ENCODE results near the gene LMAN2. TPM values are rescaled to one million over a fixed set of nuclear protein-coding genes. Genes with fewer than 3 reads are reported as not detected.
A peak's percentile ranks its signal among the peaks of the same experiment; 100 is the strongest.
"Not testable (repeated sequence)": the region's sequence is repeated elsewhere in the genome, so short reads cannot be mapped to it uniquely, and the experiment has no call there.

The LMAN2 gene
- total RNA-seq, 4 donors from 2014 or later: 119 to 191 (median 160) TPM

DNA sequence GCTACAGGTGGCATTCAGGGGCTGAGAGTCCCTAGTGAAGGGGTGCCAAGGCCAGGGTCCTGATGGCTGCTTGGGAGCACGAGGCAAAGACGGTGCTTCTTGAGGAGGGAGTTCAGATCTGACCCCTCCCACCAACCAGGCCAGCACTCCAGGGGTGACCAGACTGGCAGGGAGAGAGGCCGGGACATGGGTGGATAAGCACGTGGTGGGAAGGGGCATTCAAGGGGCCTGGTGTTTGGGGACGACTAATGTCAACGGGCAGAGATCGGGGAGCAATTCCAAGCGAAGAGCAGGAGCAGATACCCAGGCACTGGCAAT, 10.8 kb upstream of the LMAN2 start:
- H3K27ac ChIP-seq: peak overlapping the region; percentile 86
- no peak overlapping the region for H3K4me3 ChIP-seq
- peaks cover 64% of the 10 kb centered on the region for H3K4me1 ChIP-seq
- H3K27me3 ChIP-seq: no peaks in the 10 kb centered on the region
- H3K36me3 ChIP-seq: no peaks in the 10 kb centered on the region
- H3K9me3 ChIP-seq: no peaks in the 10 kb centered on the region
- TF ChIP-seq EP300 (IDR thresholded peaks at IDR 0.05): no peak
- TF ChIP-seq POLR2A (IDR thresholded peaks at IDR 0.05): no peak
- TF ChIP-seq POLR2AphosphoS5 (IDR thresholded peaks at IDR 0.05): no peak
- TF ChIP-seq, protein P1, sequence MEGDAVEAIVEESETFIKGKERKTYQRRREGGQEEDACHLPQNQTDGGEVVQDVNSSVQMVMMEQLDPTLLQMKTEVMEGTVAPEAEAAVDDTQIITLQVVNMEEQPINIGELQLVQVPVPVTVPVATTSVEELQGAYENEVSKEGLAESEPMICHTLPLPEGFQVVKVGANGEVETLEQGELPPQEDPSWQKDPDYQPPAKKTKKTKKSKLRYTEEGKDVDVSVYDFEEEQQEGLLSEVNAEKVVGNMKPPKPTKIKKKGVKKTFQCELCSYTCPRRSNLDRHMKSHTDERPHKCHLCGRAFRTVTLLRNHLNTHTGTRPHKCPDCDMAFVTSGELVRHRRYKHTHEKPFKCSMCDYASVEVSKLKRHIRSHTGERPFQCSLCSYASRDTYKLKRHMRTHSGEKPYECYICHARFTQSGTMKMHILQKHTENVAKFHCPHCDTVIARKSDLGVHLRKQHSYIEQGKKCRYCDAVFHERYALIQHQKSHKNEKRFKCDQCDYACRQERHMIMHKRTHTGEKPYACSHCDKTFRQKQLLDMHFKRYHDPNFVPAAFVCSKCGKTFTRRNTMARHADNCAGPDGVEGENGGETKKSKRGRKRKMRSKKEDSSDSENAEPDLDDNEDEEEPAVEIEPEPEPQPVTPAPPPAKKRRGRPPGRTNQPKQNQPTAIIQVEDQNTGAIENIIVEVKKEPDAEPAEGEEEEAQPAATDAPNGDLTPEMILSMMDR (IDR thresholded peaks at IDR 0.05): no peak
- no peak for DNase-seq (ENCODE audit: low spot score in 2 of 2)
- 39% methylated on average over 8 of the region's 8 CpGs for WGBS

DNA sequence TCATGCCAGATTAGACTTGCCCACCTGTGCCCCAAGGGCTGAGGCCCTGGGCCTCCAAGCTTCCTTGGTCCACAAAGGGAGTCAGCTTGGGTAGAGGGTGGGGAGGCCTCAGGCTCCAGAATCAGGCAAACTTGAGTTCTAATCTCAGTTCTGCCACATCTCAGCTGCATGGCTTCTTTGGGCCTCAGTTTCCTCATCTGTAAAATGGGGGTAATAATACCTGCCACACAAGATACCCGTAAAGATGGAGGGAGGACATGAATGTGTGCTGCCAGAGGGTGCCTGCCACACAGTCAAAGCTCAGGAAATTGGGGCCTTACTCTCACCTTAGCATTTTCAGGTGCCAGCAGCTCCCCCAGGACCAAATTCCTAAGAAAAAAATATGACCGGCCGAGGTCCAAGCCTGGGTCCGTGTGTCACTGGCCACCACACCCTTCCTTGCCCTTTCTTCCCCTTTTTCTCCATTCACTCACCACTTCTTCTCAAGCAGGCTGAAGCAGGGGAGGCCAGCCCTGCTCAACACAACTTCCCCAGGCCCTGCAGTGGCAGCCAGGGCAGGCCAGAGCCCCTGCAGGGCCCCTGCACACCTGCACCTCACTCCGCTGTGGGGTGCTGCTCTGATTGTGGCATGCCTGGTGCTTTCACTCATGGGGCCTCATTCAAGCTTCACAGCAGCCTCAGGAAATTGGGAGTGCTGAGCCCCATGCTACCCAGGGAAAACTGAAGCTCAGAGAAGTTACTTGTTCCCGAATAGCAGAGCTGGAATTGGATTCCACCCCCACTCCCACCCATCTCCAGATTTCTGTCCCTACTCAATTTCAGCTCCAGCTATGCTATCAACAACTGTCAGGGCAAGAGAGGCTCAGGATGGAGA, 10.2 kb upstream of the LMAN2 start:
- WGBS: 75% methylated on average over 6 of the region's 6 CpGs
- H3K36me3 ChIP-seq: no peaks in the 10 kb centered on the region
- peak overlapping the region; percentile 86 for H3K27ac ChIP-seq

DNA sequence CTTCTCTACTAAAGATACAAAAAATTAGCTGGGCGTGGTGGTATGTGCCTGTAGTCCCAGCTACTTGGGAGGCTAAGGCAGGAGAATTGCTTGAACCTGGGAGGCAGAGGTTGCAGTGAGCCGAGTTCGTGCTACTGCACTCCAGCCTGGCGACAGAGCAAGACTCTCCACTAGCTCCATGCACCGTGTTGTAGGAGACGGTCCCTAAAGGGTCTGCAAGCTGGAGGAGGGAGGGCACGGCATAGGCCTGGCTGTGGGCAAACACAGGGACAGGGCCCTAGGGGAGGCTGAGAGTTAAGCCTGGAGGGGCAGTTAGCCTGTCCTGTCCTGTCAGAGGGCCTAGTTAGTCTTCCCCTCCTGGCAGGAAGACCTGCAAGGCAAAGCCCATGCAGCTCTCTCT, 9.3 kb upstream of the LMAN2 start:
- not testable (repeated sequence) for DNase-seq (ENCODE audit: low spot score in 2 of 2); H3K27me3 ChIP-seq; H3K4me3 ChIP-seq; H3K9me3 ChIP-seq; H3K27ac ChIP-seq; H3K36me3 ChIP-seq
- peaks cover 52% of the 10 kb centered on the region for H3K4me1 ChIP-seq
- 96% methylated on average over 7 of the region's 7 CpGs for WGBS

More for the DNA sequence above, 10.2 kb upstream of the LMAN2 start:
- TF ChIP-seq, protein P1 (IDR thresholded peaks at IDR 0.05): no peak
- no peak for TF ChIP-seq EP300 (IDR thresholded peaks at IDR 0.05)
- no peak for TF ChIP-seq POLR2A (IDR thresholded peaks at IDR 0.05)
- TF ChIP-seq POLR2AphosphoS5 (IDR thresholded peaks at IDR 0.05): no peak
- Histone ChIP-seq H3K4me1 (peaks cover 62% of the 10 kb centered on the region), H3K27me3 (no peaks in the 10 kb centered on the region), H3K4me3 (no peak overlapping the region), H3K9me3 (no peaks in the 10 kb centered on the region)
- no peak for DNase-seq (ENCODE audit: low spot score in 2 of 2)

DNA sequence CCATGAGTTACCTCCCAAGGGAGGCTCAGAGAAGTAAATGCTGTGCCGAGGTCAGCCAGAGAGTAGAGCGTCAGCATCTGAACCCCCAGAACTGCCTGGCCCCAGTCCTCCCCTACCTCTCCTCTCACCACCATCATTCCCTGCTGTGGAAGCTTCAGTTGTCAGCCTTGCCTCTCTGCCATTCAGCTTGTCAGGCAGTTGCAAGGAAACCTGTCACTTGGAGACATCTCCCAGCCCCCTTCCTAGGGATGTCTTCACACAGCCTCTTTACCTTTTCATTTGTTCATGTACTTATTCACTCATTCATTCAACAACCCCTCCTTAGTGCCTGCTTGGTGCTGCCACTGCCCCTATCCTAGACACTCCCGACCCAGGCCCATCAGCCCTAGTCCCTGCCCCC, 8.4 kb upstream of the LMAN2 start:
- Histone ChIP-seq H3K9me3 (no peaks in the 10 kb centered on the region), H3K27ac (no peak overlapping the region), H3K27me3 (no peaks in the 10 kb centered on the region), H3K4me1 (peaks cover 52% of the 10 kb centered on the region), H3K36me3 (no peaks in the 10 kb centered on the region), H3K4me3 (no peak overlapping the region)
- TF ChIP-seq POLR2A (IDR thresholded peaks at IDR 0.05) (no peak), EP300 (IDR thresholded peaks at IDR 0.05) (no peak), POLR2AphosphoS5 (IDR thresholded peaks at IDR 0.05) (no peak)
- TF ChIP-seq, protein P1 (IDR thresholded peaks at IDR 0.05): no peak
- WGBS: 85% methylated on average over 3 of the region's 3 CpGs
- DNase-seq (ENCODE audit: low spot score in 2 of 2): no peak

DNA sequence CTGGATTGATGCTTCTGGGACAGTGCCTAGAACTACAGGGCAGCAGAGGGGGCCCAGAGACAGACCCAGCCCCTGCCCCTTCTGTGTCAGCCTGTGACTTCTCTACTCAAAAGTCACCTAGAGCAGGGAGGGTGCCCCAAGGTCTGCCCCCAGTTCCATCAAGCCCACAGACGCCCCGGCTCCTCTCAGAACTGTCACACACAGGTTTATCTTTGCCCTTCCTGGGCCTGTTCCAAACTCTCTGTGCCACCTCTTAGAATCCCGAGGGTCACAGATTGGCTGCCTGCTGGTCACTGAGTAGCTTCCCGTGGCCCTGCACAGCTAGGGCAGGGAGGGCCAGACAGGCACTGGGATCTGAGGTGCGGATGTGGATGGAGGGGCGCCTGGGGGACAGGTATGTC, 8.0 kb upstream of the LMAN2 start:
- no peaks in the 10 kb centered on the region for H3K9me3 ChIP-seq
- TF ChIP-seq POLR2AphosphoS5 (IDR thresholded peaks at IDR 0.05): no peak
- TF ChIP-seq, protein P1 (IDR thresholded peaks at IDR 0.05): no peak
- TF ChIP-seq POLR2A (IDR thresholded peaks at IDR 0.05): no peak
- no peak for TF ChIP-seq EP300 (IDR thresholded peaks at IDR 0.05)
- peaks cover 52% of the 10 kb centered on the region for H3K4me1 ChIP-seq

More for the DNA sequence above, 8.0 kb upstream of the LMAN2 start:
- no peak for DNase-seq (ENCODE audit: low spot score in 2 of 2)
- Histone ChIP-seq H3K4me3 (no peak overlapping the region), H3K27me3 (no peaks in the 10 kb centered on the region), H3K27ac (no peak overlapping the region), H3K36me3 (no peaks in the 10 kb centered on the region)
- 94% methylated on average over 3 of the region's 6 CpGs for WGBS

Measured in suprapubic skin (tissue), 4 donors.